Measurements from ENCODE around the gene GIGYF1.

Gene GIGYF1

GRCh38 chr7:100687261-100687660, 6.8 kb downstream of the GIGYF1 start:
- Histone ChIP-seq H3K23ac (ENCODE audit: low read length) (no peak overlapping the region), H3K9ac (ENCODE audit: low read length) (no peak overlapping the region), H3K36me3 (ENCODE audit: control insufficient read depth in 1 of 2, insufficient read depth in 2 of 2, low read length in 2 of 2) (peaks cover 68 to 71% of the 10 kb centered on the region in 2 experiments), H3K18ac (ENCODE audit: low read length) (no peak overlapping the region), H2BK120ac (ENCODE audit: insufficient read depth, low read length, poor library complexity) (no peak overlapping the region), H3K14ac (ENCODE audit: low read length) (no peak overlapping the region), H2AK5ac (ENCODE audit: low read length) (no peak overlapping the region), H3K27ac (ENCODE audit: low read depth, low read length) (no peak overlapping the region), H2BK12ac (ENCODE audit: low read length) (no peak overlapping the region), H3K4me3 (ENCODE audit: low read depth, low read length) (no peak overlapping the region), H2BK5ac (ENCODE audit: low read depth, low read length, poor library complexity) (no peak overlapping the region), H3K4me1 (ENCODE audit: control insufficient read depth in 1 of 2, insufficient read depth in 2 of 2, low read length in 2 of 2) (peaks cover 7 to 8% of the 10 kb centered on the region in 2 experiments), H4K8ac (ENCODE audit: low read depth, low read length) (no peak overlapping the region), H3K79me1 (ENCODE audit: low read length) (no peaks in the 10 kb centered on the region), H3K4me2 (ENCODE audit: low read length) (no peak overlapping the region), H4K12ac (ENCODE audit: low read depth, low read length) (no peak overlapping the region), H2AFZ (ENCODE audit: insufficient read depth, low read length, poor library complexity) (no peak overlapping the region), H3K79me2 (ENCODE audit: control insufficient read depth, insufficient read depth, low read length, poor library complexity) (peaks cover 12% of the 10 kb centered on the region), H3K9me3 (ENCODE audit: insufficient read depth, low read depth, low read length) (no peaks in the 10 kb centered on the region), H4K91ac (ENCODE audit: low read depth, low read length) (no peak overlapping the region), H3K27me3 (ENCODE audit: insufficient read depth, low read length) (no peaks in the 10 kb centered on the region), H3K4ac (ENCODE audit: low read depth, low read length) (no peak overlapping the region)
- WGBS (ENCODE audit: extremely low coverage, insufficient coverage, insufficient read length), result no CpG with 5 or more reads among the region's 22 CpGs
- DNase-seq, result no peak

- H3K4me2 ChIP-seq (ENCODE audit: low read length), result no peak overlapping the region
- WGBS (ENCODE audit: extremely low coverage, insufficient coverage, insufficient read length), result no CpG with 5 or more reads among the region's 17 CpGs
- H3K79me2 ChIP-seq (ENCODE audit: control insufficient read depth, insufficient read depth, low read length, poor library complexity), result peaks cover 8% of the 10 kb centered on the region
- no peak overlapping the region for H2BK12ac ChIP-seq (ENCODE audit: low read length)
- no peak overlapping the region for H3K23ac ChIP-seq (ENCODE audit: low read length)
- H3K4me3 ChIP-seq (ENCODE audit: low read depth, low read length), result no peak overlapping the region
- no peaks in the 10 kb centered on the region for H3K9me3 ChIP-seq (ENCODE audit: insufficient read depth, low read depth, low read length)
- no peak overlapping the region for H2BK120ac ChIP-seq (ENCODE audit: insufficient read depth, low read length, poor library complexity)
- H3K36me3 ChIP-seq (ENCODE audit: control insufficient read depth in 1 of 2, insufficient read depth in 2 of 2, low read length in 2 of 2), result peaks cover 72 to 76% of the 10 kb centered on the region in 2 experiments
- H3K4ac ChIP-seq (ENCODE audit: low read depth, low read length), result no peak overlapping the region
- peaks cover 3% of the 10 kb centered on the region in 2 experiments for H3K4me1 ChIP-seq (ENCODE audit: control insufficient read depth in 1 of 2, insufficient read depth in 2 of 2, low read length in 2 of 2)
- H2BK5ac ChIP-seq (ENCODE audit: low read depth, low read length, poor library complexity), result no peak overlapping the region
- no peak overlapping the region for H3K27ac ChIP-seq (ENCODE audit: low read depth, low read length)
- no peak overlapping the region for H3K18ac ChIP-seq (ENCODE audit: low read length)
- no peak overlapping the region for H2AK5ac ChIP-seq (ENCODE audit: low read length)
- H3K79me1 ChIP-seq (ENCODE audit: low read length), result no peaks in the 10 kb centered on the region
- no peak overlapping the region for H3K9ac ChIP-seq (ENCODE audit: low read length)
- DNase-seq, result no peak
- no peak overlapping the region for H4K12ac ChIP-seq (ENCODE audit: low read depth, low read length)
- no peaks in the 10 kb centered on the region for H3K27me3 ChIP-seq (ENCODE audit: insufficient read depth, low read length)
- H4K8ac ChIP-seq (ENCODE audit: low read depth, low read length), result no peak overlapping the region
- H2AFZ ChIP-seq (ENCODE audit: insufficient read depth, low read length, poor library complexity), result no peak overlapping the region
- no peak overlapping the region for H4K91ac ChIP-seq (ENCODE audit: low read depth, low read length)
- H3K14ac ChIP-seq (ENCODE audit: low read length), result no peak overlapping the region
Observed at GRCh38 chr7:100686822-100687211, 7.2 kb downstream of the GIGYF1 start.

GRCh38 chr7:100686201-100686821, 7.7 kb downstream of the GIGYF1 start:
- no peak overlapping the region for H2BK5ac ChIP-seq (ENCODE audit: low read depth, low read length, poor library complexity)
- no peaks in the 10 kb centered on the region for H3K79me1 ChIP-seq (ENCODE audit: low read length)
- peaks cover 6% of the 10 kb centered on the region for H3K79me2 ChIP-seq (ENCODE audit: control insufficient read depth, insufficient read depth, low read length, poor library complexity)
- H3K9me3 ChIP-seq (ENCODE audit: insufficient read depth, low read depth, low read length), result no peaks in the 10 kb centered on the region
- H3K36me3 ChIP-seq (ENCODE audit: control insufficient read depth in 1 of 2, insufficient read depth in 2 of 2, low read length in 2 of 2), result peaks cover 77 to 80% of the 10 kb centered on the region in 2 experiments
- H3K4me2 ChIP-seq (ENCODE audit: low read length), result no peak overlapping the region
- no peak overlapping the region for H4K8ac ChIP-seq (ENCODE audit: low read depth, low read length)
- H3K4me1 ChIP-seq (ENCODE audit: control insufficient read depth in 1 of 2, insufficient read depth in 2 of 2, low read length in 2 of 2), result no peaks in the 10 kb centered on the region
- H3K27me3 ChIP-seq (ENCODE audit: insufficient read depth, low read length), result no peaks in the 10 kb centered on the region
- no peak overlapping the region for H3K4me3 ChIP-seq (ENCODE audit: low read depth, low read length)
- no peak overlapping the region for H3K4ac ChIP-seq (ENCODE audit: low read depth, low read length)
- no peak overlapping the region for H3K18ac ChIP-seq (ENCODE audit: low read length)
- H3K9ac ChIP-seq (ENCODE audit: low read length), result no peak overlapping the region
- no peak overlapping the region for H2AFZ ChIP-seq (ENCODE audit: insufficient read depth, low read length, poor library complexity)
- DNase-seq, result no peak
- no peak overlapping the region for H4K12ac ChIP-seq (ENCODE audit: low read depth, low read length)
- H3K27ac ChIP-seq (ENCODE audit: low read depth, low read length), result no peak overlapping the region
- no peak overlapping the region for H2BK120ac ChIP-seq (ENCODE audit: insufficient read depth, low read length, poor library complexity)
- WGBS (ENCODE audit: extremely low coverage, insufficient coverage, insufficient read length), result no CpG with 5 or more reads among the region's 33 CpGs
- no peak overlapping the region for H2BK12ac ChIP-seq (ENCODE audit: low read length)
- no peak overlapping the region for H4K91ac ChIP-seq (ENCODE audit: low read depth, low read length)
- no peak overlapping the region for H2AK5ac ChIP-seq (ENCODE audit: low read length)
- H3K23ac ChIP-seq (ENCODE audit: low read length), result no peak overlapping the region
- H3K14ac ChIP-seq (ENCODE audit: low read length), result no peak overlapping the region

GRCh38 chr7:100685631-100686145, 8.4 kb downstream of the GIGYF1 start:
- Histone ChIP-seq H4K8ac (ENCODE audit: low read depth, low read length) (no peak overlapping the region), H3K14ac (ENCODE audit: low read length) (no peak overlapping the region), H3K9me3 (ENCODE audit: insufficient read depth, low read depth, low read length) (no peaks in the 10 kb centered on the region), H3K27ac (ENCODE audit: low read depth, low read length) (no peak overlapping the region), H3K79me1 (ENCODE audit: low read length) (no peaks in the 10 kb centered on the region), H3K18ac (ENCODE audit: low read length) (no peak overlapping the region), H3K4me3 (ENCODE audit: low read depth, low read length) (no peak overlapping the region), H3K27me3 (ENCODE audit: insufficient read depth, low read length) (no peaks in the 10 kb centered on the region), H3K79me2 (ENCODE audit: control insufficient read depth, insufficient read depth, low read length, poor library complexity) (peaks cover 2% of the 10 kb centered on the region), H3K4ac (ENCODE audit: low read depth, low read length) (no peak overlapping the region), H3K36me3 (ENCODE audit: control insufficient read depth in 1 of 2, insufficient read depth in 2 of 2, low read length in 2 of 2) (peaks cover 81 to 84% of the 10 kb centered on the region in 2 experiments), H3K23ac (ENCODE audit: low read length) (no peak overlapping the region), H2BK120ac (ENCODE audit: insufficient read depth, low read length, poor library complexity) (no peak overlapping the region), H4K91ac (ENCODE audit: low read depth, low read length) (no peak overlapping the region), H3K9ac (ENCODE audit: low read length) (no peak overlapping the region), H4K12ac (ENCODE audit: low read depth, low read length) (no peak overlapping the region), H2BK12ac (ENCODE audit: low read length) (no peak overlapping the region), H2AFZ (ENCODE audit: insufficient read depth, low read length, poor library complexity) (no peak overlapping the region), H3K4me1 (ENCODE audit: control insufficient read depth in 1 of 2, insufficient read depth in 2 of 2, low read length in 2 of 2) (no peaks in the 10 kb centered on the region), H3K4me2 (ENCODE audit: low read length) (no peak overlapping the region), H2BK5ac (ENCODE audit: low read depth, low read length, poor library complexity) (no peak overlapping the region), H2AK5ac (ENCODE audit: low read length) (no peak overlapping the region)
- DNase-seq, result no peak
- WGBS (ENCODE audit: extremely low coverage, insufficient coverage, insufficient read length), result no CpG with 5 or more reads among the region's 17 CpGs

Data from trophoblast cell (in vitro differentiated cells and primary cell).